Nephron (organoid): ENCODE results near the gene DOCK2.
"Not testable (repeated sequence)": the region's sequence is repeated elsewhere in the genome, so short reads cannot be mapped to it uniquely, and the experiment has no call there.

Source experiments
- H3K27ac Mint-ChIP-seq, 3 experiments: 2 replicates each; pipeline ENCODE4 v1.8.0; 2020; ENCODE audit warnings: mixed read lengths in 3 of 3, mild to moderate bottlenecking in 2 of 3, moderate library complexity in 1 of 3
- H3K27me3 Mint-ChIP-seq: 2 replicates; pipeline ENCODE4 v1.8.0; 2021; ENCODE audit warnings: low read depth, mild to moderate bottlenecking, moderate library complexity, mixed read lengths
- H3K36me3 Mint-ChIP-seq: 2 replicates; pipeline ENCODE4 v1.8.0; 2020; ENCODE audit warnings: low read depth, mixed read lengths
- H3K4me1 Mint-ChIP-seq: 2 replicates; pipeline ENCODE4 v1.8.0; 2020; ENCODE audit warnings: mixed read lengths
- H3K4me3 Mint-ChIP-seq, 3 experiments: 2 replicates each; pipeline ENCODE4 v1.8.0; 2020; ENCODE audit warnings: mild to moderate bottlenecking in 3 of 3, mixed read lengths in 3 of 3, moderate library complexity in 2 of 3
- H3K9me3 Mint-ChIP-seq: 2 replicates; pipeline ENCODE4 v1.8.0; 2020; ENCODE audit warnings: mixed read lengths
- CTCF ChIP-seq, 3 experiments: fragments of 200-600 bp; sonication (generic); IDR thresholded peaks; one replicate each; pipeline ENCODE4 v1.5.0; 2021; ENCODE audit warnings: antibody characterized with exemption in 3 of 3; ENCODE audit not compliant: unreplicated experiment in 3 of 3

The DOCK2 gene

DNA sequence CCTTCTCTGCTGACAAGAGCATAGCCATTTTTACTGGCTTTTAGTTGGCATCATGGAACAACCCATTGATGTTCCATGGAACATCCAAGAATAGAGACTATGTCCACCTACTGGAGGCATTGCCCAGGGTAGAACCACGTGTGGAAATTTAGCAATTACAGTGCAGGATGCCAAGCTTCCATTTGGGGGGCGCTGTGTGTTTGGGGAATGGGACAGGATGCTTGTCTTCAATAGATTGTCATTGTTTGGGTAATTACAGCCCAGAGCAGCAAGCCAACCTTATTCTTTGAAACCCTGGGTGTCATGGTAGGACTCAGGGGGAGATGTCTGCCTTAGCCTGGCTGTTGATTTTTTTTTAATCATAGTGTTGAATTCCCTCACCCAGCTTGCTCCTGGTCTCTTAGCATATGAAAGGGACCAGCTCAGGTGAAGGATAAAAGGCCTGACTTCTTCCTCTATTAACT is 171.1 kb downstream of the DOCK2 start:
- peaks cover 13% of the 10 kb centered on the region for H3K4me1 Mint-ChIP-seq
- TF ChIP-seq CTCF (IDR thresholded peaks at IDR 0.05; ENCODE audit: unreplicated experiment in 3 of 3), result no peak
- peaks cover 35% of the 10 kb centered on the region for H3K27me3 Mint-ChIP-seq
- no peaks in the 10 kb centered on the region for H3K9me3 Mint-ChIP-seq
- no peak overlapping the region for H3K4me3 Mint-ChIP-seq
- no peaks in the 10 kb centered on the region for H3K36me3 Mint-ChIP-seq
- H3K27ac Mint-ChIP-seq, result no peak overlapping the region

DNA sequence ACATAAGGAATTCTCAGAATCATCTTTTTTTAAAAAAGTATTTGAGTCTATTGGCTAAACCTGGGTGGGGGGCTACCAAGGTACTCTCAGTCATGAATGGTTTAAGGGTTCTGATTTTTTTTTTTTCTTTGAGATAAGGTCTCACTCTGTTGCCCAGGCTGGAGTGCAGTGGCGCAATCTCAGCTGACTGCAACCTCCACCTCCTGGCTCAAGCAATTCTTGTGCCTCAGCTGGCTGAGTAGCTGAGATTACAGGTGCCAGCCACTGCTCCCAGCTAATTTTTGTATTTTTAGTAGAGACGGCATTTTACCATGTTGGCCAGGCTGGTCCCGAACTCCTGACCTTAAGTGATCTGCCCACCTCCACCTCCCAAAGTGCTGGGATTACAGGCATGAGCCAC is 171.8 kb downstream of the DOCK2 start:
- H3K4me1 Mint-ChIP-seq, H3K9me3 Mint-ChIP-seq, H3K4me3 Mint-ChIP-seq, H3K36me3 Mint-ChIP-seq, H3K27ac Mint-ChIP-seq: not testable (repeated sequence)
- peaks cover 35% of the 10 kb centered on the region for H3K27me3 Mint-ChIP-seq

- no peak overlapping the region for H3K27ac Mint-ChIP-seq
- peaks cover 6% of the 10 kb centered on the region for H3K4me1 Mint-ChIP-seq
- H3K9me3 Mint-ChIP-seq, result peaks cover 2% of the 10 kb centered on the region
- no peaks in the 10 kb centered on the region for H3K36me3 Mint-ChIP-seq
- H3K4me3 Mint-ChIP-seq, result no peak overlapping the region
- H3K27me3 Mint-ChIP-seq, result peaks cover 35% of the 10 kb centered on the region
- no peak for TF ChIP-seq CTCF (IDR thresholded peaks at IDR 0.05; ENCODE audit: unreplicated experiment in 3 of 3)
Measured at GRCh38 chr5:169809281-169809680, 172.2 kb downstream of the DOCK2 start.

DNA sequence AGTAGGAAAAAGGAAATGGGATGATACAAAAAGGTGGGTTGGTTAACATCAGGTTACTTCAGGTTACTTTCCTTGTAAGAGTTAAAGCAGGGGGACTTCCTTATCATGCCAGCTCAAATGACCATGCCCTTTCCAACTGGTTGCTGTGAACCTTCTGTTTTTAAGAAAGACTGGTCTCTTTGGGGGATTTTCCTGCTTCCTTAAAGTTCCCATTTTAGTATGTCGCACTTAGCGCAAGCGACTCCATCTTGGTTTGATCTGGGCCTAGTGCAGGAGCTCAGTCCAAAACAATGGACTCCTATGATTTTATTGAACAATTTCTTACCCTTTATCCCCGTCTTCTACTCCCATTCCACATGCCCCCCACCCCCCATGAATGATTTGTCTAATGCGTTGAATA is 173.4 kb downstream of the DOCK2 start:
- no peak for TF ChIP-seq CTCF (IDR thresholded peaks at IDR 0.05; ENCODE audit: unreplicated experiment in 3 of 3)
- Mint-ChIP-seq H3K27me3 (peaks cover 35% of the 10 kb centered on the region), H3K27ac (no peak overlapping the region), H3K4me3 (no peak overlapping the region), H3K36me3 (no peaks in the 10 kb centered on the region), H3K9me3 (peaks cover 2% of the 10 kb centered on the region), H3K4me1 (no peaks in the 10 kb centered on the region)

GRCh38 chr5:169811023-169811422 is 173.9 kb downstream of the DOCK2 start:
- Mint-ChIP-seq H3K27ac (no peak overlapping the region), H3K9me3 (peaks cover 2% of the 10 kb centered on the region), H3K27me3 (peaks cover 32% of the 10 kb centered on the region), H3K4me3 (no peak overlapping the region), H3K36me3 (no peaks in the 10 kb centered on the region), H3K4me1 (peaks cover 4% of the 10 kb centered on the region)
- no peak for TF ChIP-seq CTCF (IDR thresholded peaks at IDR 0.05; ENCODE audit: unreplicated experiment in 3 of 3)

DNA sequence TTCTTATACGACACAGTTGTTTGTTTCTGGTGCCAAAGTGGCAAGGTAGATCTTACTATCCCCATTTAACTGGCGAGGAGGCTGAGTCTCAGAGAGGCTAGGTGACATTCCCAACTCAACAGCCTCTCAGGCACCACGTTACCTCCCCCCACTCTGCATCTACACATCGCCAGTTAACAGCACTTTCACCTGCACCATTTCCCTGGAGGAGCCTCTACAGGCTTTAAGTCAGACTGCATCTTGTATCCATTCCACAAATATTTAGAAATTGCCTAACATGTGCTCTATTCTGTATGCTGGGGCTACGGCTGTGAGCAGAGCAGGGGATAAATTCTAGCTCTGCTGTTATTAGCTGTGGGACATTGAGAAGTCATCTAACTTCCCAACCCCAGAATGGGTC is 174.6 kb downstream of the DOCK2 start:
- TF ChIP-seq CTCF (IDR thresholded peaks at IDR 0.05; ENCODE audit: unreplicated experiment in 3 of 3), result no peak
- Mint-ChIP-seq H3K27me3 (peaks cover 36% of the 10 kb centered on the region), H3K4me3 (no peak overlapping the region), H3K4me1 (peaks cover 8% of the 10 kb centered on the region), H3K27ac (no peak overlapping the region), H3K36me3 (no peaks in the 10 kb centered on the region), H3K9me3 (peaks cover 2% of the 10 kb centered on the region)
